GM21786 (cell line): ENCODE measurements around the gene SETD2.

Source experiments
- ATAC-seq: cut with Tn5 transposase; IDR thresholded peaks from one replicate; pipeline ENCODE4 v1.9.1; 2021; ENCODE audit not compliant: unreplicated experiment

The SETD2 gene

GRCh38 chr3:47010910-47011309 is 153.0 kb downstream of the SETD2 start:
- ATAC-seq, result no peak

- ATAC-seq, result no peak
These were observed 153.7 kb downstream of the SETD2 start for GRCh38 chr3:47010111-47010712.

DNA sequence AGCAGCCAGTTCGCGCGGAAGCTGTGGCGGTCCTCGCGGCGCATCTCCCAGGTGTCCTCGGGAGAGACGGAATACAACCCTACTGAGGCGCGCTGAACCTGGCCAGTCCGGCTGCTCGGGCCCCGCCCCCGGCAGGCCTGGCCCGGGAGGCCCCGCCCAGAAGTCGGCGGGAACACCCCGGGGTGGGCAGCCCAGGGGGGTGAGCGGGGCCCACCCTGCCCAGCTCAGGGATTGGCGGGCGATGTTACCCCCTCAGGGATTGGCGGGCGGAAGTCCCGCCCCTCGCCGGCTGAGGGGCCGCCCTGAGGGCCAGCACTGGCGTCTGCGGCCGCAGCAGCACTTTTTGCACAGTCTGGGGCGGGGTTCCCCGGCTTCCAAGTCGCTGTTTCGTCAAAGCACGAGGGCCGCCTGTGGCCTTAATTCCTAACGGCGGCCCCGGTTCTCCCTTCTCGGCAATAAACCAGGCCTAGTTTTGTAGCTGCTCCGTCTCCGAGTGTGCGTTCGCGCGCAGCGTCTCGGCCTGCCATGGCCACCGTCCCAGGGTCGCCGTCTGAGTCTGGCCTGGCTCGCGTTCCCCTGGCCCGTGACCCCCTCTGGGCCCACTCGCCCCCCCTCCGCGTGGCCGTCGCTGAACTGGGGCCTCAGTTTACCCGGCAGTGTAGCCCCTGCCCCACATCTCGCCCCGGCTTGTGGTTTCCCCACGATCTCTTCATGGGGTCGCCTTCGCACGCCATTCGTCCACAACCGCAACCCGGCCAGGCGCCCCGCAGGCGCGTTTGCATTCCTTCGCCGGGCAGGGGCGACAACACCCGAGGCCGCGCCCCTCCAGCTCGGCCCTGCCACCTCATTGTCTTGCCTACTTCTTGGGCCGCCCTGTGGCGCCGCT is 154.4 kb downstream of the SETD2 start:
- ATAC-seq, result peak; percentile 61

- ATAC-seq, result no peak
These were observed 155.1 kb downstream of the SETD2 start for GRCh38 chr3:47008851-47009224.

- ATAC-seq, result no peak
These were observed 155.6 kb downstream of the SETD2 start for GRCh38 chr3:47008234-47008796.

- no peak for ATAC-seq
These were observed 156.3 kb downstream of the SETD2 start for GRCh38 chr3:47007482-47008233.

GRCh38 chr3:47007001-47007400 is 156.9 kb downstream of the SETD2 start:
- ATAC-seq, result no peak

GRCh38 chr3:47006145-47006651 is 157.7 kb downstream of the SETD2 start:
- ATAC-seq, result no peak

GRCh38 chr3:47005212-47006144 is 158.4 kb downstream of the SETD2 start:
- no peak for ATAC-seq

GRCh38 chr3:47004369-47005211 is 159.3 kb downstream of the SETD2 start:
- ATAC-seq, result no peak

DNA sequence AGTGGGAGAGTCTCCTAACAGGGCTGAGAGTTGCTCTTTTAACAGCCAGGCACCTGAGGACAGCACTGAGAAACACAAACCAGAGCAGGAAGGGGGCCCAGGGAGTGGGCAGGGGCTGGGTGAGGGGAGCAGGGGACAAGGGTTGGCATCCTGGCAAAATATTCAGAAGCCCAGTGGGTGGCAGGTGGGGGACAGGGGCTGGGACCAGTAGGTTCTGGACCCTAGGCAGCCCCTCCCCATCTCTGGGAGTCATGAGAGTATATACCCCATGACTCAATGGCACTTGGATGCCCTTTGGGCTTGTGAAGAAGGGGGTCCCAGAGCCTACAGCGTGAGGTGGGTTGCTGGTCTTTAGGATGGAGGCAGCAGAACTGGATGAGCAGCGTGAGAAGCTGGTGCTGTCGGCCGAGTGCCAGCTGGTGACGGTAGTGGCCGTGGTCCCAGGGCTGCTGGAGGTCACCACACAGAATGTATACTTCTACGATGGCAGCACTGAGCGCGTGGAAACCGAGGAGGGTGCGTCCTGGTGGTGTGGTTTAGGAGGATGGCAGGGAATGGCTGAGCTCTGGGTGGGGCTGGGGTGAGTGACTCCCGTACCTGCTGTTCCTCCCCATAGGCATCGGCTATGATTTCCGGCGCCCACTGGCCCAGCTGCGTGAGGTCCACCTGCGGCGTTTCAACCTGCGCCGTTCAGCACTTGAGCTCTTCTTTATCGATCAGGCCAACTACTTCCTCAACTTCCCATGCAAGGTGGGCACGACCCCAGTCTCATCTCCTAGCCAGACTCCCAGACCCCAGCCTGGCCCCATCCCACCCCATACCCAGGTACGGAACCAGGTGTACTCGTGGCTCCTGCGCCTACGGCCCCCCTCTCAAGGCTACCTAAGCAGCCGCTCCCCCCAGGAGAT is 160.2 kb downstream of the SETD2 start:
- no peak for ATAC-seq

DNA sequence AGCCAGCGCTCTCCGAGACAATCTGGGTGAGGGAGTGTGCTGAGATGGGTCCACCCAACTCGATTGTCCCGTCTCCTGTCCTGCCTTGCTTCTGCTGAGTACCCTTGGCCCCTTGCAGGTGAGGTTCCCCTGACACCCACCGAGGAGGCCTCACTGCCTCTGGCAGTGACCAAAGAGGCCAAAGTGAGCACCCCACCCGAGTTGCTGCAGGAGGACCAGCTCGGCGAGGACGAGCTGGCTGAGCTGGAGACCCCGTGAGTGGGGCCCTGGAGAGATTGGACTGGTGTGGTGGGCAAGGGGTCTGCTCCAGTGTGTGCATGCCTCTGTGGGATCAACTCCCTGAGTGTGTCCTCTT is 160.9 kb downstream of the SETD2 start:
- ATAC-seq, result no peak

GRCh38 chr3:47002171-47003055 is 161.5 kb downstream of the SETD2 start:
- ATAC-seq, result no peak

DNA sequence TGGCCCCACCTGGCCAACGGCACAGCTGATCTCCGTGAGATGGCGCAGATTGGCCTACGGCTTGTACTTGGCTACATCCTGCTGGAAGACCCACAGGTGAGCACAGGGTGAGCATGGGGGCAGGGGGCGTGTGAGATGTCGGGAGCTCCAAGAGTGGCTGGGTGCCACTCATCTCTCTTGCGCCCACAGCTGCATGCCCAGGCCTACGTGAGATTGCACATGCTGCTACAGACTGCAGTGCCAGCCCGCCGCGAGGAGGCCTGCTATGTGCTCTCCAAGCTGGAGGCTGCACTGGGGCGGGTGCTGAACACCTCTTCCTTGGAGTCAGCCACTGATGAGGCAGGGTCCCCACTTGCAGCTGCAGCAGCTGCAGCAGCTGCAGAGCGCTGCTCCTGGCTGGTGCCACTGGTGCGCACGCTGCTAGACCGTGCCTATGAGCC is 162.2 kb downstream of the SETD2 start:
- ATAC-seq, result no peak

GRCh38 chr3:47000922-47001730 is 162.8 kb downstream of the SETD2 start:
- ATAC-seq, result no peak

DNA sequence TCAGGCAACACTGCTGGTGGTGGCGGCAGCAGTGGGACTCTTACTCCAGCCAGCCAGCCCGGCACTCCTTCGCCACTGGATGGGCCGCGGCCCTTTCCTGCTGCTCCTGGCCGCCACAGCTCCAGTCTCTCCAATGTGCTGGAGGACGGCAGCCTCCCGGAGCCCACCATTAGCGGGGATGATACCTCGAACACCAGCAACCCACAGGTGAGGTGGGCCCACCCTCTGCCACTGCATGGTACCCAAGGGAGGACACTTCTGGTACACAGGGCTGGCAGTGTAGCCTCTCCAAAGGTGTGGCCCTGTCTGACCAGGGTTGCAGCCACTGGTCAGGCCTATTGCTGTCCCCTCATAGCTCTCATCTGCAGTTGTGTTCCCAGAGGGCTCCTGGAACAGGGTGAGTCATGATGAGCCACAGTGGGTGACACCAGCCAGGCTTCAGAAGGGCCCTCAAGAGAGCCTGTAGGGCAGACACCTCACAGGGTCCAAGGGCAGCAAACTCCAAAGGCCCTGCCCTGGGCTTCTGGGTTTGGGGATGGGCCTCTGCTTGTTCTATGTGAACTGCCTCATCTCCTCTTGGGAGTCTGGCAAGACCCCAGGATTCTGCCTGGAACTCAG is 163.6 kb downstream of the SETD2 start:
- no peak for ATAC-seq
